Measurements from ENCODE around the gene RAB11FIP3. TPM values are rescaled to one million over a fixed set of nuclear protein-coding genes. Genes with fewer than 3 reads are reported as not detected.
A peak's percentile ranks its signal among the peaks of the same experiment; 100 is the strongest.

RAB11FIP3 gene
- total RNA-seq, 1 experiment from 2014 or later: 37.1 TPM

DNA sequence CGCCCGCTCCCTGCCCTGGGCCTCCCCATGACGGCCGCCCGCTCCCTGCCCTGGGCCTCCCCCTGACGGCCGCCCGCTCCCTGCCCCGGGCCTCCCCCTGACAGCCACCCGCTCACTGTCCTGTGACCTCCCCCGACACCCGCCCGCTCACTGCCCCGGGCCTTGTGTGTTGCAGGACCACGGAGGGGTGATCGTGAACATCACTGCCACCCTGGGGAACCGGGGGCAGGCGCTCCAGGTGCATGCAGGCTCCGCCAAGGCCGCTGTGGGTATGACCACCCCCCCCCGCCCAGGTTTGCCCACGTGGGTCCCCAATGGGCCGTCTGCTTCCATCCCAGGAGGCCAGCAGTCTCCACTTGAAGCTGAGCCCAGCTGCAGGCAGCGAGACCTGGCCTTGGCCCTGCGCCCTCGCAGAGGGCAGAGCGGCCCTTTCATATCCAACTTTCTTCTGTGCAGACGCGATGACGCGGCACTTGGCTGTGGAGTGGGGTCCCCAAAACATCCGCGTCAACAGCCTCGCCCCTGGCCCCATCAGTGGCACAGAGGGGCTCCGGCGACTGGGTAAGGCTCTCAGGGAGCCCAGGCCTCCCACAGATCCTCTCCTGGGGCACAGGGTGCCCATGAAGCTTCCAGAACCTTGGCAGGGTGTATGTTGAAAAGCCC is 14.8 kb upstream of the RAB11FIP3 start:
- H2BK5ac ChIP-seq (ENCODE audit: insufficient read length, low read length): no peak overlapping the region
- Mint-ChIP-seq H3K4me3 (no peak overlapping the region), H3K4me1 (no peaks in the 10 kb centered on the region), H3K27me3 (ENCODE audit: low read depth) (no peaks in the 10 kb centered on the region), H3K9me3 (no peaks in the 10 kb centered on the region), H3K27ac (peak overlapping the region in 1 of 3 experiments; percentile 90; a peak in 2 of 7 replicates), H3K36me3 (ENCODE audit: insufficient read depth in 1 of 3, low read depth in 3 of 3) (peaks cover 0 to 18% (median 17%) of the 10 kb centered on the region in 3 experiments; a peak in 5 of 7 replicates)
- H2AFZ ChIP-seq (ENCODE audit: low read length): no peak overlapping the region
- no peaks in the 10 kb centered on the region for H4K20me1 ChIP-seq (ENCODE audit: control insufficient read depth, insufficient read depth, insufficient read length)
- H3T11ph ChIP-seq (ENCODE audit: low read length): no peak overlapping the region
- no peak overlapping the region for H3K27ac ChIP-seq (ENCODE audit: insufficient read length, low read depth, low read length)
- H3K56ac ChIP-seq (ENCODE audit: insufficient read length, low read depth, low read length): no peak overlapping the region
- no peak overlapping the region for H3K23ac ChIP-seq (ENCODE audit: insufficient read length, low read depth, low read length)
- no peak overlapping the region for H4K91ac ChIP-seq (ENCODE audit: insufficient read length, low read depth, low read length)
- WGBS (ENCODE audit: extremely low coverage, insufficient read length, low lambda C conversion rate): no CpG with 5 or more reads among the region's 36 CpGs
- H3K4me2 ChIP-seq (ENCODE audit: insufficient read depth, insufficient read length, low read length): no peak overlapping the region
- no peak overlapping the region for H2BK20ac ChIP-seq (ENCODE audit: low read depth, low read length, poor library complexity, severe bottlenecking)
- no peaks in the 10 kb centered on the region for H3K4me1 ChIP-seq (ENCODE audit: insufficient read depth, low read length)
- H3K23me2 ChIP-seq (ENCODE audit: insufficient read length, low read depth, low read length, poor library complexity, severe bottlenecking): no peaks in the 10 kb centered on the region
- no peak overlapping the region for H3K9ac ChIP-seq (ENCODE audit: extremely low read depth, insufficient read length, low read length)
- no peaks in the 10 kb centered on the region for H3K79me1 ChIP-seq (ENCODE audit: insufficient read depth, low read depth, low read length, poor library complexity, severe bottlenecking)
- no peak overlapping the region for H2BK15ac ChIP-seq (ENCODE audit: low read depth, low read length)
- no peak overlapping the region for H2BK120ac ChIP-seq (ENCODE audit: low read depth, low read length, poor library complexity, severe bottlenecking)
- no peak overlapping the region for H4K8ac ChIP-seq (replicated peaks; ENCODE audit: insufficient read length, low read depth, low read length)
- H2BK12ac ChIP-seq (ENCODE audit: insufficient read length, low read depth, low read length): no peak overlapping the region
- H3K18ac ChIP-seq (ENCODE audit: insufficient read length, low read depth, low read length): no peak overlapping the region
- TF ChIP-seq, protein P1, sequence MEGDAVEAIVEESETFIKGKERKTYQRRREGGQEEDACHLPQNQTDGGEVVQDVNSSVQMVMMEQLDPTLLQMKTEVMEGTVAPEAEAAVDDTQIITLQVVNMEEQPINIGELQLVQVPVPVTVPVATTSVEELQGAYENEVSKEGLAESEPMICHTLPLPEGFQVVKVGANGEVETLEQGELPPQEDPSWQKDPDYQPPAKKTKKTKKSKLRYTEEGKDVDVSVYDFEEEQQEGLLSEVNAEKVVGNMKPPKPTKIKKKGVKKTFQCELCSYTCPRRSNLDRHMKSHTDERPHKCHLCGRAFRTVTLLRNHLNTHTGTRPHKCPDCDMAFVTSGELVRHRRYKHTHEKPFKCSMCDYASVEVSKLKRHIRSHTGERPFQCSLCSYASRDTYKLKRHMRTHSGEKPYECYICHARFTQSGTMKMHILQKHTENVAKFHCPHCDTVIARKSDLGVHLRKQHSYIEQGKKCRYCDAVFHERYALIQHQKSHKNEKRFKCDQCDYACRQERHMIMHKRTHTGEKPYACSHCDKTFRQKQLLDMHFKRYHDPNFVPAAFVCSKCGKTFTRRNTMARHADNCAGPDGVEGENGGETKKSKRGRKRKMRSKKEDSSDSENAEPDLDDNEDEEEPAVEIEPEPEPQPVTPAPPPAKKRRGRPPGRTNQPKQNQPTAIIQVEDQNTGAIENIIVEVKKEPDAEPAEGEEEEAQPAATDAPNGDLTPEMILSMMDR (conservative IDR thresholded peaks at IDR 0.05): no peak
- H3K4ac ChIP-seq (ENCODE audit: low read depth, low read length): no peak overlapping the region
- no peak overlapping the region for H3K14ac ChIP-seq (ENCODE audit: insufficient read depth, low read length)
- H4K5ac ChIP-seq (ENCODE audit: insufficient read length, low read depth, low read length): no peak overlapping the region
- DNase-seq: no peak
- no peak overlapping the region for H2AK5ac ChIP-seq (ENCODE audit: insufficient read length, low read length)
- no peaks in the 10 kb centered on the region for H3K79me2 ChIP-seq (ENCODE audit: insufficient read depth, low read length)
- no peaks in the 10 kb centered on the region for H3K9me3 ChIP-seq (ENCODE audit: control insufficient read depth, low read depth, low read length)
- no peaks in the 10 kb centered on the region for H3K27me3 ChIP-seq (ENCODE audit: insufficient read depth, low read length)
